ENCODE results near the gene GCAT. TPM values are rescaled to one million over a fixed set of nuclear protein-coding genes. Genes with fewer than 3 reads are reported as not detected.

Gene GCAT
- total RNA-seq, 2 donors from 2014 or later: 3.9 to 42.5 TPM

- no peak for ATAC-seq (ENCODE audit: insufficient number of reproducible peaks, low FRiP score, low read depth)
- Histone ChIP-seq H3K36me3 (peaks cover 28% of the 10 kb centered on the region), H3K27ac (no peak overlapping the region), H3K9me3 (no peaks in the 10 kb centered on the region), H3K27me3 (replicated peaks; ENCODE audit: insufficient read depth) (no peaks in the 10 kb centered on the region), H3K4me3 (no peak overlapping the region), H3K4me1 (ENCODE audit: control insufficient read depth in 1 of 2, low read depth in 2 of 2) (peaks cover 0 to 11% of the 10 kb centered on the region in 2 donors)
- TF ChIP-seq CTCF (IDR thresholded peaks at IDR 0.05): no peak
- no peak for DNase-seq (ENCODE audit: low spot score)
These were observed 31.7 kb upstream of the GCAT start for GRCh38 chr22:37775785-37776638.

GRCh38 chr22:37776639-37777005, 31.1 kb upstream of the GCAT start:
- Histone ChIP-seq H3K9me3 (no peaks in the 10 kb centered on the region), H3K36me3 (peaks cover 23% of the 10 kb centered on the region), H3K27ac (no peak overlapping the region), H3K4me3 (no peak overlapping the region), H3K27me3 (replicated peaks; ENCODE audit: insufficient read depth) (no peaks in the 10 kb centered on the region), H3K4me1 (ENCODE audit: control insufficient read depth in 1 of 2, low read depth in 2 of 2) (peaks cover 0 to 11% of the 10 kb centered on the region in 2 donors)
- no peak for TF ChIP-seq CTCF (IDR thresholded peaks at IDR 0.05)
- ATAC-seq (ENCODE audit: insufficient number of reproducible peaks, low FRiP score, low read depth): no peak
- no peak for DNase-seq (ENCODE audit: low spot score)

- peak; percentile 11 for ATAC-seq (ENCODE audit: insufficient number of reproducible peaks, low FRiP score, low read depth)
- DNase-seq (ENCODE audit: low spot score): no peak
- Histone ChIP-seq H3K27me3 (replicated peaks; ENCODE audit: insufficient read depth) (no peaks in the 10 kb centered on the region), H3K4me3 (no peak overlapping the region), H3K27ac (no peak overlapping the region), H3K36me3 (peaks cover 17% of the 10 kb centered on the region), H3K4me1 (ENCODE audit: control insufficient read depth in 1 of 2, low read depth in 2 of 2) (peaks cover 0 to 17% of the 10 kb centered on the region in 2 donors), H3K9me3 (no peaks in the 10 kb centered on the region)
- no peak for TF ChIP-seq CTCF (IDR thresholded peaks at IDR 0.05)
These were observed 30.5 kb upstream of the GCAT start for GRCh38 chr22:37777122-37777687.

DNA sequence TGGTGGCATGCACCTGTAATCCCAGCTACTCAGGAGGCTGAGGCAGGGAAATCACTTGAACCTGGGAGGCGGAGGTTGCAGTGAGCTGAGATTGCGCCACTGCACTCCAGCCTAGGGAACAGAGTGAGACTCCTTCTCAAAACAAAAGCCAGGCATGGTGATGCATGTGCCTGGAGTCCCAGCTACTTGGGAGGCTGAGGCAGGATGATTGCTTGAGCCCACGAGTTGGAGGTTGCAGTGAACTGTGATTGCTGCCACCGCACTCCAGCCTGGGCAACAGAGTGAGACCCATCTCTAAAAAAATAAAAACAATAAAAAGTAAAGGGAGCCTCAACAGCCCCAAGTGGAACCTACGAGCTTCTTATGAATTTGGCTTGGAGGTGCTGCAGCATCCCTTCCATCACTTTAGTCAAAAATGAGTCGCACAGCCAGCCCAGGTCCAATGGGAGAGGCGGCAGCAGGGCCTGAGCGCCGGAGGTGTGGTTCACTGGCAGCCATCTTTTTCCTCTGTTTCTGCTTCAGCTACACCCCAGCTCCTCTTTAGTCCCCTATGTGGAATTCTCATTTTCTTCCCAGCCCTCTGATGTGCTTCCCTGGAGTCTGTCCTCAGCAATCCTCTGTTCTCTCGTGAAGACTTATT, 29.2 kb upstream of the GCAT start:
- Histone ChIP-seq H3K4me3 (no peak overlapping the region), H3K9me3 (no peaks in the 10 kb centered on the region), H3K36me3 (peaks cover 6% of the 10 kb centered on the region), H3K4me1 (ENCODE audit: control insufficient read depth in 1 of 2, low read depth in 2 of 2) (peaks cover 0 to 18% of the 10 kb centered on the region in 2 donors), H3K27ac (no peak overlapping the region), H3K27me3 (replicated peaks; ENCODE audit: insufficient read depth) (no peaks in the 10 kb centered on the region)
- TF ChIP-seq CTCF (IDR thresholded peaks at IDR 0.05): no peak
- DNase-seq (ENCODE audit: low spot score): no peak
- no peak for ATAC-seq (ENCODE audit: insufficient number of reproducible peaks, low FRiP score, low read depth)

- Histone ChIP-seq H3K27ac (no peak overlapping the region), H3K4me1 (ENCODE audit: control insufficient read depth in 1 of 2, low read depth in 2 of 2) (peaks cover 0 to 16% of the 10 kb centered on the region in 2 donors), H3K4me3 (no peak overlapping the region), H3K27me3 (replicated peaks; ENCODE audit: insufficient read depth) (no peaks in the 10 kb centered on the region), H3K9me3 (no peaks in the 10 kb centered on the region), H3K36me3 (no peaks in the 10 kb centered on the region)
- ATAC-seq (ENCODE audit: insufficient number of reproducible peaks, low FRiP score, low read depth): no peak
- TF ChIP-seq CTCF (IDR thresholded peaks at IDR 0.05): no peak
- no peak for DNase-seq (ENCODE audit: low spot score)
These were observed 26.2 kb upstream of the GCAT start for GRCh38 chr22:37781434-37782059.

Measured in thoracic aorta (tissue), 2 donors.